SK-N-SH (cell line): ENCODE results near the gene POU2F1. TPM values are rescaled to one million over a fixed set of nuclear protein-coding genes. Genes with fewer than 3 reads are reported as not detected.

Experiments
- CTCF ChIA-PET: fragments of 300-600, 350-600 bp; formaldehyde crosslinking; extraction: SDS; loops from one replicate; lab custom pipeline; 2021; lab: Yijun Ruan, JAX
- POLR2A ChIA-PET: fragments of 350-600 bp; sonication (Branson Sonifier 250); formaldehyde crosslinking; extraction: SDS; loops from one replicate; lab custom pipeline; 2020; ENCODE audit warnings: antibody characterized with exemption, inconsistent platforms; lab: Yijun Ruan, JAX
- DNase-seq: peaks from one replicate; pipeline ENCODE4 v3.0.0; 2012
- H2AFZ ChIP-seq: fragments of 200-600 bp; sonication (generic); 2 replicates; pipeline ENCODE4 v1.8.1; 2016; ENCODE audit warnings: antibody characterized with exemption, mild to moderate bottlenecking, low read depth
- H3F3A ChIP-seq: fragments of 200-600 bp; sonication (generic); replicated peaks from 2 replicates; pipeline ENCODE3; 2016; ENCODE audit warnings: antibody characterized with exemption, mild to moderate bottlenecking; ENCODE audit not compliant: insufficient read depth
- H3K27ac ChIP-seq, 2 experiments: fragments of 200-500 bp in 1 of 2; fragments of 200-600 bp in 1 of 2; sonication (Bioruptor generic) in 1 of 2; sonication (generic), shearing (Covaris generic) in 1 of 2; 2 replicates each; pipeline versions ENCODE4 v1.5.1 to v1.6.1; 2014 to 2016; ENCODE audit warnings: low read depth in 2 of 2, inconsistent platforms in 1 of 2, low read length in 1 of 2, mild to moderate bottlenecking in 1 of 2, mixed read lengths in 1 of 2
- H3K27me3 ChIP-seq: fragments of 200-600 bp; sonication (generic), shearing (Covaris generic); 2 replicates; pipeline ENCODE4 v1.6.1; 2016; ENCODE audit warnings: mixed run types; ENCODE audit not compliant: insufficient read depth
- H3K36me3 ChIP-seq, 2 experiments: fragments of 200-500 bp in 1 of 2; fragments of 200-600 bp in 1 of 2; sonication (Bioruptor generic) in 1 of 2; sonication (generic) in 1 of 2; replicated peaks in 1 of 2; 2 replicates each; pipeline versions ENCODE3 to v1.5.1; 2014 to 2016; ENCODE audit warnings: low read length in 1 of 2, mild to moderate bottlenecking in 1 of 2; ENCODE audit not compliant: insufficient read depth in 2 of 2, control insufficient read depth in 1 of 2
- H3K4me1 ChIP-seq, 2 experiments: fragments of 200-500 bp in 1 of 2; fragments of 200-600 bp in 1 of 2; sonication (Bioruptor generic) in 1 of 2; sonication (generic), shearing (Covaris generic) in 1 of 2; 2 replicates each; pipeline versions ENCODE4 v1.5.1 to v1.6.1; 2014 to 2016; ENCODE audit warnings: low read depth in 1 of 2, low read length in 1 of 2, mixed run types in 1 of 2; ENCODE audit not compliant: insufficient read depth in 2 of 2, control insufficient read depth in 1 of 2
- H3K4me2 ChIP-seq: fragments of 200-600 bp; sonication (generic), shearing (Covaris generic); 2 replicates; pipeline ENCODE4 v1.6.1; 2017; ENCODE audit warnings: mixed run types
- H3K4me3 ChIP-seq, 2 experiments: fragments of 200-500 bp in 1 of 2; fragments of 200-600 bp in 1 of 2; sonication (Bioruptor generic) in 1 of 2; sonication (generic), shearing (Covaris generic) in 1 of 2; 2 replicates each; pipeline versions ENCODE4 v1.5.1 to v1.8.1; 2014 to 2016; ENCODE audit warnings: low read depth in 2 of 2, inconsistent platforms in 1 of 2, low read length in 1 of 2, mild to moderate bottlenecking in 1 of 2, mixed read lengths in 1 of 2, moderate library complexity in 1 of 2
- H3K79me2 ChIP-seq: fragments of 200-600 bp; sonication (generic); 2 replicates; pipeline ENCODE4 v1.8.1; 2017; ENCODE audit warnings: mild to moderate bottlenecking; ENCODE audit not compliant: insufficient read depth
- H3K9ac ChIP-seq: fragments of 200-600 bp; sonication (generic); 2 replicates; pipeline ENCODE4 v1.6.1; 2017; ENCODE audit warnings: mixed run types
- H3K9me2 ChIP-seq: fragments of 200-600 bp; sonication (generic); 2 replicates; pipeline ENCODE4 v1.6.1; 2017; ENCODE audit warnings: mixed run types
- H3K9me3 ChIP-seq: fragments of 200-600 bp; sonication (generic); 2 replicates; pipeline ENCODE4 v1.6.1; 2017; ENCODE audit warnings: mixed run types, mild to moderate bottlenecking, moderate library complexity
- H4K20me1 ChIP-seq: fragments of 200-600 bp; sonication (generic); 2 replicates; pipeline ENCODE4 v1.6.1; 2017; ENCODE audit warnings: mild to moderate bottlenecking, mixed run types; ENCODE audit not compliant: insufficient read depth
- CTCF ChIP-seq: fragments of 200-600 bp; sonication (generic); IDR thresholded peaks from 2 replicates; pipeline ENCODE4 v1.6.1; 2017; ENCODE audit warnings: antibody characterized with exemption, mild to moderate bottlenecking, moderate library complexity
- EP300 ChIP-seq, 2 experiments: IDR thresholded peaks; 2 replicates each; pipeline versions ENCODE4 v1.4.0 to v1.6.1; 2012; ENCODE audit warnings: borderline replicate concordance in 1 of 2, low read depth in 1 of 2, low read length in 1 of 2
- EZH2phosphoT487 ChIP-seq: fragments of 200-600 bp; sonication (generic); IDR thresholded peaks from 2 replicates; pipeline ENCODE4 v1.6.1; 2017; ENCODE audit warnings: low read depth, mixed run types, mild to moderate bottlenecking, antibody characterized with exemption, moderate library complexity, borderline replicate concordance
- FOXJ3 ChIP-seq: sonication (generic); formaldehyde crosslinking; IDR thresholded peaks from 2 replicates; pipeline ENCODE4 v1.5.1; 2020; ENCODE audit warnings: mild to moderate bottlenecking, missing genetic modification reagents
- MXI1 ChIP-seq: IDR thresholded peaks from 2 replicates; pipeline ENCODE4 v1.6.1; 2012; ENCODE audit warnings: mild to moderate bottlenecking, low read depth, low read length, improper control_type of control experiment
- NRF1 ChIP-seq: IDR thresholded peaks from 2 replicates; pipeline ENCODE4 v1.6.1; 2012; ENCODE audit warnings: low read depth, mild to moderate bottlenecking, low read length
- SIN3A ChIP-seq: IDR thresholded peaks from 2 replicates; pipeline ENCODE4 v1.6.1; 2012; ENCODE audit warnings: low read depth, mild to moderate bottlenecking, low read length, moderate library complexity, borderline replicate concordance
- TCF12 ChIP-seq: IDR thresholded peaks from 2 replicates; pipeline ENCODE4 v1.4.0; 2012
- USF2 ChIP-seq: fragments of 150-350 bp; IDR thresholded peaks from 2 replicates; pipeline ENCODE4 v1.6.1; 2017; ENCODE audit warnings: antibody characterized with exemption, low read length, low read depth, borderline replicate concordance
- WGBS: methylation state at CpG from one replicate; pipeline ENCODE4 v1.1.6; 2017; ENCODE audit warnings: low lambda C conversion rate; 5-methylcytosine and 5-hydroxymethylcytosine counted together
- polyA plus RNA-seq, 3 experiments: library from polyadenylated mRNA; depleted of rRNA; stranded (reverse); fragments of >200 nt; gene quantifications; 2 replicates each; pipeline ENCODE4 v1.2.3, GENCODE V29; 2012

POU2F1 gene
- polyA plus RNA-seq, 1 of the 3 experiments (the other 2 are of a cell fraction) = 1.2 TPM

- TF ChIP-seq SIN3A (no peak), CTCF (no peak)
Measured at GRCh38 chr1:167425482-167425881, 204.8 kb downstream of the POU2F1 start (continued).

- Histone ChIP-seq H3F3A (no peaks in the 10 kb centered on the region), H3K9ac (no peak overlapping the region), H3K36me3 (peaks cover 0 to 13% of the 10 kb centered on the region in 2 experiments), H3K4me1 (no peaks in the 10 kb centered on the region; a peak in 1 of 4 replicates), H3K79me2 (no peaks in the 10 kb centered on the region), H3K27me3 (no peaks in the 10 kb centered on the region), H3K4me3 (no peak overlapping the region), H3K4me2 (no peak overlapping the region), H4K20me1 (no peaks in the 10 kb centered on the region), H2AFZ (no peak overlapping the region), H3K9me3 (no peaks in the 10 kb centered on the region), H3K27ac (no peak overlapping the region), H3K9me2 (no peaks in the 10 kb centered on the region)
- ChIA-PET CTCF (interaction anchor here (1.1 to 2.2 kb wide), 6 partner anchors 10 to 360 kb away, joined by 3 to 7 read pairs (median 4); no protein-coding TSS in a partner anchor), POLR2A (no interaction called here)
- no peak for DNase-seq
- WGBS = 91% methylated on average over 4 of the region's 4 CpGs
- TF ChIP-seq EP300 (IDR thresholded peaks at IDR 0.05; ENCODE audit: borderline replicate concordance in 1 of 2, low read depth in 1 of 2, low read length in 1 of 2) (no peak), USF2 (no peak)
Measured at GRCh38 chr1:167426716-167427115, 206.0 kb downstream of the POU2F1 start.

- POLR2A ChIA-PET = no interaction called here
- no peak overlapping the region for H2AFZ ChIP-seq
- DNase-seq = no peak
- H3K9me2 ChIP-seq = no peaks in the 10 kb centered on the region
- H3K36me3 ChIP-seq = peaks cover 0 to 10% of the 10 kb centered on the region in 2 experiments
- no peaks in the 10 kb centered on the region; a peak in 1 of 4 replicates for H3K4me1 ChIP-seq
- no peak overlapping the region for H3K4me3 ChIP-seq
- no peak overlapping the region for H3K4me2 ChIP-seq
- H3K27ac ChIP-seq = no peak overlapping the region
- H3K9me3 ChIP-seq = no peaks in the 10 kb centered on the region
- H3K27me3 ChIP-seq = no peaks in the 10 kb centered on the region
- H3K79me2 ChIP-seq = no peaks in the 10 kb centered on the region
- CTCF ChIA-PET = interaction anchor here (1.1 to 2.2 kb wide), 6 partner anchors 11 to 361 kb away, joined by 3 to 6 read pairs (median 4); no protein-coding TSS in a partner anchor
- H3F3A ChIP-seq = no peaks in the 10 kb centered on the region
- WGBS = 91% methylated on average over 5 of the region's 5 CpGs
- no peak for TF ChIP-seq EZH2phosphoT487
- no peak for TF ChIP-seq MXI1
- no peak for TF ChIP-seq FOXJ3
- TF ChIP-seq NRF1 = no peak
- TF ChIP-seq TCF12 = no peak
- TF ChIP-seq CTCF = no peak
- no peak overlapping the region for H3K9ac ChIP-seq
- no peaks in the 10 kb centered on the region for H4K20me1 ChIP-seq
Measured at GRCh38 chr1:167427848-167428247, 207.2 kb downstream of the POU2F1 start.
